MG63 (cell line): ENCODE results near the gene IRAK1. TPM values are rescaled to one million over a fixed set of nuclear protein-coding genes. Genes with fewer than 3 reads are reported as not detected.

ENCODE experiments used
- DNase-seq: peaks from one replicate; pipeline ENCODE4 v3.0.0-alpha.2; 2020
- H3K27me3 ChIP-seq: fragments of 250-450 bp; sonication (Bioruptor Pico); 2 replicates; pipeline ENCODE4 v1.5.1; 2020; ENCODE audit warnings: mild to moderate bottlenecking, moderate library complexity
- H3K36me3 ChIP-seq: fragments of 250-450 bp; sonication (Bioruptor Pico); 2 replicates; pipeline ENCODE4 v1.5.1; 2020; ENCODE audit warnings: mild to moderate bottlenecking, moderate library complexity
- H3K4me3 ChIP-seq: fragments of 250-450 bp; sonication (Bioruptor Pico); 2 replicates; pipeline ENCODE4 v1.5.1; 2020; ENCODE audit warnings: mild to moderate bottlenecking, moderate library complexity
- H3K9me3 ChIP-seq: fragments of 250-450 bp; sonication (Bioruptor Pico); 2 replicates; pipeline ENCODE4 v1.5.1; 2020; ENCODE audit warnings: mild to moderate bottlenecking, moderate library complexity
- total RNA-seq: library from RNA; depleted of rRNA; stranded (reverse); fragments of >200 nt; shearing (Covaris generic); gene quantifications from 2 replicates; pipeline ENCODE4 v1.2.3, GENCODE V29; 2014; ENCODE audit warnings: low replicate concordance

The IRAK1 gene
- total RNA-seq, 1 experiment from 2014 or later: 270 TPM

DNA sequence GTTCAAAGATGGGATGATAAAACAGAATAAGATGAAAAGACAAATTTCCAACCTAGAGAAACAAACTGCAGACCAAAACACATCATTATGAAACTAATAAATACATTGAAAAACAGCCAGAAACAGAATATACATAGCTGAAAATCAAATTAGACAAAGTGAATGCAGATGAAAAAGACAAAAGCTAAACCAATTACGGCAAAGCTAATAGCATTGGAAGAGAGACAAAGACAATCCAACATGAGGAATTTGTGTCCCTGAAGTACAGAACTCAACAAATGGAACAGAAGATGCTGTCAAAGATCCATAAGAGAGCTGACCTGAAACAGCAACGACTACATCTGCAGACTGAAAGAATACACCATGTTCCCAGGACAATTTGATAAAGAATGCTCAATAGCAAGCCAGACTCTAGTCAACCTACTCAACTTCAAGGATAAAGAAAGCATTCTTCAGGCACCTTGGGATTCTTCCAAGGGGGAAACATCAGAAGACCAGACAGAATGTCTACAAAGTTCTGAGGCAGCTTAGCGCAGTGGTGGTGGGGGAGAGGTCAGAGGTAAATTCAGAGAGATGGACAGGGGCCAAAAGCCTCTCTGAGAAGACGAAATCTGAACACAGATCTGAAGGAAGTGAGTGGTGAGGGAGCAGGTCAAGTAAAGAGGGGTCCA, 27.4 kb upstream of the IRAK1 start:
- Histone ChIP-seq H3K9me3 (no peaks in the 10 kb centered on the region), H3K4me3 (no peak overlapping the region), H3K36me3 (peaks cover 5% of the 10 kb centered on the region), H3K27me3 (no peaks in the 10 kb centered on the region)
- DNase-seq: no peak

- Histone ChIP-seq H3K36me3 (peaks cover 5% of the 10 kb centered on the region), H3K4me3 (no peak overlapping the region), H3K27me3 (no peaks in the 10 kb centered on the region), H3K9me3 (no peaks in the 10 kb centered on the region)
- DNase-seq: peak; percentile 59
These were observed 26.5 kb upstream of the IRAK1 start for GRCh38 chrX:154046031-154046781.

GRCh38 chrX:154044091-154044490, 24.4 kb upstream of the IRAK1 start:
- Histone ChIP-seq H3K9me3 (no peaks in the 10 kb centered on the region), H3K36me3 (peaks cover 5% of the 10 kb centered on the region), H3K4me3 (no peak overlapping the region), H3K27me3 (no peaks in the 10 kb centered on the region)
- no peak for DNase-seq

- Histone ChIP-seq H3K4me3 (no peak overlapping the region), H3K36me3 (peaks cover 5% of the 10 kb centered on the region), H3K27me3 (no peaks in the 10 kb centered on the region), H3K9me3 (no peaks in the 10 kb centered on the region)
- no peak for DNase-seq
These were observed 23.5 kb upstream of the IRAK1 start for GRCh38 chrX:154043003-154043763.

DNA sequence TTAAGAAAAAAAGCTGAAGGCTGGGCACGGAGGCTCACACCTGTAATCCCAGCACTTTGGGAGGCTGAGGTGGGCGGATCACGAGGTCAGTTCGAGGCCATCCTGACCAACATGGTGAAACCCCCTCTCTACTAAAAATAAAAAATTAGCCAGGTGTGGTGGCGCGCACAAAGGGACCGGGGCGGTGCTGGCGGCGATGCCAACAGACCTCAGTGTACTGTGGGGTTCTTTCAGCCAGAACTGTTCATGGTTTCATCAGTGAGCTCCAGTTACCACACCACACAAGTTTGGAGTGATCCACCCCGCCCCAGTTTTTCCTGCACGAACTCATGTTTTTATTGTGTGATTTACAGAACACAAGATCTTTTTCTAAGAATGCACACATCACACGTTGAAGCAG, 21.2 kb upstream of the IRAK1 start:
- DNase-seq: no peak
- Histone ChIP-seq H3K9me3 (no peaks in the 10 kb centered on the region), H3K36me3 (peaks cover 2% of the 10 kb centered on the region), H3K27me3 (no peaks in the 10 kb centered on the region), H3K4me3 (no peak overlapping the region)

- Histone ChIP-seq H3K36me3 (peaks cover 2% of the 10 kb centered on the region), H3K9me3 (no peaks in the 10 kb centered on the region), H3K27me3 (no peaks in the 10 kb centered on the region), H3K4me3 (no peak overlapping the region)
- DNase-seq: peak; percentile 28
These were observed 20.6 kb upstream of the IRAK1 start for GRCh38 chrX:154040307-154040756.

GRCh38 chrX:154039577-154039976, 19.9 kb upstream of the IRAK1 start:
- H3K4me3 ChIP-seq: no peak overlapping the region
- peaks cover 1% of the 10 kb centered on the region for H3K36me3 ChIP-seq
- H3K9me3 ChIP-seq: no peaks in the 10 kb centered on the region
- no peaks in the 10 kb centered on the region for H3K27me3 ChIP-seq
- DNase-seq: no peak

GRCh38 chrX:154038656-154039055, 19.0 kb upstream of the IRAK1 start:
- Histone ChIP-seq H3K27me3 (no peaks in the 10 kb centered on the region), H3K4me3 (no peak overlapping the region), H3K9me3 (no peaks in the 10 kb centered on the region), H3K36me3 (no peaks in the 10 kb centered on the region; the same call in 1 of the 2 replicates)
- no peak for DNase-seq

GRCh38 chrX:154037754-154038153, 18.1 kb upstream of the IRAK1 start:
- no peaks in the 10 kb centered on the region for H3K9me3 ChIP-seq
- H3K27me3 ChIP-seq: no peaks in the 10 kb centered on the region
- no peak overlapping the region for H3K4me3 ChIP-seq
- no peak for DNase-seq
- no peaks in the 10 kb centered on the region; the same call in 1 of the 2 replicates for H3K36me3 ChIP-seq

GRCh38 chrX:154036513-154036912, 16.8 kb upstream of the IRAK1 start:
- no peaks in the 10 kb centered on the region for H3K9me3 ChIP-seq
- H3K27me3 ChIP-seq: no peaks in the 10 kb centered on the region
- no peak overlapping the region for H3K4me3 ChIP-seq
- no peak for DNase-seq
- H3K36me3 ChIP-seq: no peaks in the 10 kb centered on the region; the same call in 1 of the 2 replicates

DNA sequence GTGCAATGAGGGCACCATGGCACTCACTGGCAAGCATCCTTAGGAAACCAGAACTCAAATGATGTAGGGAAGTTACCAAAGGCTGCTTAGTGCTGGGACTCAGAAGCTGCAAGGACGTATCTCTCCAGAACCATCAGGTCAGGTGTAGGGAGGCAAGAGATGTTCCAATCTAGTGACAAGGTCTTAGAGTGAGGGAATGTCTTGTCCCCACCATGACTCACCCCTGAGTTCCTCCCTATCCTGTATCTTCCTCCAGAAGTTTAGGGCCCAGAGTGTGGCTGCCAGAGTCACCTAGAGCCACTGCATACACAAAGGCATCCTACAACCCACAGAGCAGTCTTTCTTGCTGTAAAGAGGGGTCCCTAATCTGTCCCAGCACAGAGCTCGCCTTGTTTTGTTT, 14.1 kb upstream of the IRAK1 start:
- no peak for DNase-seq
- no peaks in the 10 kb centered on the region for H3K27me3 ChIP-seq
- H3K36me3 ChIP-seq: no peaks in the 10 kb centered on the region; the same call in 1 of the 2 replicates
- H3K4me3 ChIP-seq: no peak overlapping the region
- H3K9me3 ChIP-seq: no peaks in the 10 kb centered on the region

DNA sequence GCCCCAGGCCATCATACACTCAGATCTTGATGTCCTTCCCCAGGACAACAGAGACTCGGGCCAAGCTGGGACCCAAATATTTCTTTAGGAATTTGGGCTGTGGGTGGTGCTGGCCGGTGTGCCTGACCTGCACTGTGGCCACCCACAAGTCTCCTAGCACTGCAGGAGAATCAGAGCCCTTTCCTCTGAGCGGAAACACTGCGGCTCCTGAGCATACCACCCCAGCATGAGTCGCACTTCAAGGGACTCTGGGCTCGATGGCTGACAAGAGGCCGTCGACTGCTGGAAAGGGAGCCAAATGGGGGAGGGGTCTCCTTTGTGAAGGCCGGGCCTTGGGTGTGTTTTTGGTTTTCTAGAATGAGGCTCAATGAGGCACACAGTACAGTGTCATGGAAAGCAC, 13.0 kb upstream of the IRAK1 start:
- H3K36me3 ChIP-seq: peaks cover 4% of the 10 kb centered on the region
- H3K27me3 ChIP-seq: no peaks in the 10 kb centered on the region
- DNase-seq: no peak
- H3K4me3 ChIP-seq: no peak overlapping the region
- no peaks in the 10 kb centered on the region for H3K9me3 ChIP-seq

GRCh38 chrX:154032160-154032559, 12.5 kb upstream of the IRAK1 start:
- Histone ChIP-seq H3K36me3 (peaks cover 5% of the 10 kb centered on the region), H3K4me3 (no peak overlapping the region), H3K9me3 (no peaks in the 10 kb centered on the region), H3K27me3 (no peaks in the 10 kb centered on the region)
- DNase-seq: no peak

GRCh38 chrX:154030715-154031305, 11.1 kb upstream of the IRAK1 start:
- Histone ChIP-seq H3K4me3 (no peak overlapping the region), H3K27me3 (no peaks in the 10 kb centered on the region), H3K9me3 (no peaks in the 10 kb centered on the region), H3K36me3 (peaks cover 5% of the 10 kb centered on the region)
- no peak for DNase-seq

DNA sequence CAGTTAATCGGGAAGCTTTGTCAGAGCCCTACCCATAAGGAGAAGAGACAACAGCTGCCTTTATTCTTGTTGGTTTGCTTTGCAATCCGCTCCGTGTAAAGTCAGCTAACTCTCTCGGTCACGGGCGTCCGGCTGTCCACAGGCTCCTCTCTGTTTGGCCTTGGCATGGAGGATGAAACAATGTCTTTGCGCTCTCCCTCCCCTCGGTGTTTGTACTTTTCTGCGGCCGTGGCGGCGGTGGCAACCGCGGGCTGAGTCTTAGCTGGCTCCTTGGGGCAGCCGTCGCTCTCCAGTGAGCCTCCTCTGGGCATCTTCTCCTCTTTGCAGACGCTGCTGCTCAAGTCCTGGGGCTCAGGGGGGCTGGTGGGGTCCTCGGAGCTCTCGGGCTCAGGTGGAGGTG, 10.6 kb upstream of the IRAK1 start:
- H3K27me3 ChIP-seq: no peaks in the 10 kb centered on the region
- H3K36me3 ChIP-seq: peaks cover 5% of the 10 kb centered on the region
- DNase-seq: no peak
- no peak overlapping the region for H3K4me3 ChIP-seq
- H3K9me3 ChIP-seq: no peaks in the 10 kb centered on the region

- no peak for DNase-seq
- no peak overlapping the region for H3K4me3 ChIP-seq
- H3K36me3 ChIP-seq: peaks cover 5% of the 10 kb centered on the region
- H3K9me3 ChIP-seq: no peaks in the 10 kb centered on the region
- H3K27me3 ChIP-seq: no peaks in the 10 kb centered on the region
These were observed 9.7 kb upstream of the IRAK1 start for GRCh38 chrX:154029439-154029838.
